ENCODE measurements around the gene AFF2.

The AFF2 gene

GRCh38 chrX:149022485-149022884, 522.1 kb downstream of the AFF2 start:
- no peak for DNase-seq (ENCODE audit: extremely low read depth, low read depth)
- TF ChIP-seq CTCF (IDR thresholded peaks at IDR 0.05; ENCODE audit: low read depth, low read length), result no peak

- no peak for TF ChIP-seq CTCF (IDR thresholded peaks at IDR 0.05; ENCODE audit: low read depth, low read length)
- DNase-seq (ENCODE audit: extremely low read depth, low read depth), result no peak
Observed at GRCh38 chrX:149032449-149032848, 532.0 kb downstream of the AFF2 start.

GRCh38 chrX:149036086-149036485, 535.7 kb downstream of the AFF2 start:
- DNase-seq (ENCODE audit: extremely low read depth, low read depth), result no peak
- no peak for TF ChIP-seq CTCF (IDR thresholded peaks at IDR 0.05; ENCODE audit: low read depth, low read length)

GRCh38 chrX:149037281-149037870, 537.0 kb downstream of the AFF2 start:
- no peak for TF ChIP-seq CTCF (IDR thresholded peaks at IDR 0.05; ENCODE audit: low read depth, low read length)
- DNase-seq (ENCODE audit: extremely low read depth, low read depth), result no peak

- TF ChIP-seq CTCF (IDR thresholded peaks at IDR 0.05; ENCODE audit: low read depth, low read length), result no peak
- DNase-seq (ENCODE audit: extremely low read depth, low read depth), result no peak
Observed at GRCh38 chrX:149039057-149039456, 538.6 kb downstream of the AFF2 start.

- TF ChIP-seq CTCF (IDR thresholded peaks at IDR 0.05; ENCODE audit: low read depth, low read length), result no peak
Observed at GRCh38 chrX:149040873-149041535, 540.6 kb downstream of the AFF2 start.

GRCh38 chrX:149043401-149043800, 543.0 kb downstream of the AFF2 start:
- TF ChIP-seq CTCF (IDR thresholded peaks at IDR 0.05; ENCODE audit: low read depth, low read length), result no peak
- no peak for DNase-seq (ENCODE audit: extremely low read depth, low read depth)

More at GRCh38 chrX:149040873-149041535, 540.6 kb downstream of the AFF2 start:
- no peak for DNase-seq (ENCODE audit: extremely low read depth, low read depth)

Data from AG09319 (cell line).